CD4-positive, alpha-beta T cell treated with Interleukin-2 at 100 ng/mL for 4 hours (primary cell): Measurements from ENCODE around the gene CAMSAP1.
A peak's percentile ranks its signal among the peaks of the same experiment; 100 is the strongest.

Experiments used
- DNase-seq: peaks from one replicate; pipeline ENCODE4 v3.0.0-alpha.2; 2020; ENCODE audit warnings: low spot score

CAMSAP1 gene

DNA sequence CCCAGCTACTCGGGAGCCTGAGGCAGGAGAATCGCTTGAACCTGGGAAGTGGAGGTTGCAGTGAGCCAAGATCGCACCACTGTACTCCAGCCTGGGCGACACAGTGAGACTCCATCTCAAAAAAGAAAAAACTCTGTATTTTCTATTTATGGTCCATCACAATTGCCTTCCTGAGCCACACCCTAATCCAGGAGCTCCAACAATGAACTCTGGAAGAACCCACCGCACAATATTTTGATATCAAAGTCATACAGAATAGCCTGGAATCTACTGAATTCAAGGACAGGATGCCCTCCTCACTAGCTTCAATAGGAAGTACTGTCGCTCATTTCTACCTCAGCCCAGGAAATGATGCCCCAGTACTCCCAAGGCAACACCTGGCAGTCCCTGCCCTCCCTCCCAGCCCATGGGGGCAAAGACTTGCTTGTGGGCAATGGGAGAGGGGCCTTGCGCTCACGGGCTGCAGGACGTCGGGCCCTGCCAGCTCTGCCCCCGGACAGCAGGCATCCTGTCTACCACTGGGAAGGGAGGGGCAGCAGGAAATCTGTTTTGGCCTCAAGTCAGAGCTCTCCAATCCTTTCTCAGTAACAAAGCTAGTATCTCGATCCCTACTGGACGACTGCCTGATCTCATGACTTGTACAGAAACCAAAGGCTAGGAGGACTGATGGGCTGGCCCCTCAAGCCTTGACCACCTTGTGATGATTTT, 34.1 kb upstream of the CAMSAP1 start:
- DNase-seq = no peak

DNA sequence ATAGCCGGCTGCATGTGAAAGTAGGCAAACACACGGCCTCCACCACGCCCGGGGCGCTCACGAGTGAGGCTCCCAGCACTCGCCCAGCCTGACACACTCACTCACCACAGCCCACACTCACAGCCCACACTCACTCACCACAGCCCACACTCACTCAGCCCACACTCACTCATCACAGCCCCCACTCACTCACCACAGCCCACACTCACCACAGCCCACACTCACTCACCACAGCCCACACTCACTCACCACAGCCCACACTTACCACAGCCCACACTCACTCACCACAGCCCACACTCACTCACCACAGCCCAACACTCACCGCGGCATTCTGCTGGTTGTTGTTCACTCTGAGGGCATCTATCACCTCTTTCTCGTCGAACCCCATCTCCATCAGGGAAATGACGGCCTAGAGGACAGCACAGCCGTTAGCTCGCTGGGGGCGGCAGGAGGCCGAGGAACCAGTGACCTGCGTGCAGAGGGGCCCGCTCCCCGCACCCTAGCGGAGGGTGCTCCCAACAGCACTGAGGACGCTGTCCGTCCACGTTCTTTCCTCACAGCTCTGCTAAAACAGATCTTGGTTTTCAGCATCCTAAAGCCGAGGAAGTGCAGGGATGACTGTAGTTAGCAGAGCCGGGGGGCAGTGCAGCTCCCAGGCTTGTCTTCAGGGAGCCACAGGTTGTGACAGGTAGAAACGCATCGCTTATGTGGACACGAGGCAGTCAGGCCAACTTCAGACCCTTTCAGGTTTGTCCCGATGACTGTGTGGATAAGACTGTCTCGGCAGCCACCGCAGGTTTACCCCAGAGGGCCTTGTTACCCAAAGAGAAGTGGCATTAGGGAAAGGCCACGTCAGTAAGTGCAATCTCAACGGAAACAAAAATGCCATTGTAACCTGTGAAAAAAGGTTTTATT, 32.3 kb upstream of the CAMSAP1 start:
- peak; percentile 52 for DNase-seq

DNA sequence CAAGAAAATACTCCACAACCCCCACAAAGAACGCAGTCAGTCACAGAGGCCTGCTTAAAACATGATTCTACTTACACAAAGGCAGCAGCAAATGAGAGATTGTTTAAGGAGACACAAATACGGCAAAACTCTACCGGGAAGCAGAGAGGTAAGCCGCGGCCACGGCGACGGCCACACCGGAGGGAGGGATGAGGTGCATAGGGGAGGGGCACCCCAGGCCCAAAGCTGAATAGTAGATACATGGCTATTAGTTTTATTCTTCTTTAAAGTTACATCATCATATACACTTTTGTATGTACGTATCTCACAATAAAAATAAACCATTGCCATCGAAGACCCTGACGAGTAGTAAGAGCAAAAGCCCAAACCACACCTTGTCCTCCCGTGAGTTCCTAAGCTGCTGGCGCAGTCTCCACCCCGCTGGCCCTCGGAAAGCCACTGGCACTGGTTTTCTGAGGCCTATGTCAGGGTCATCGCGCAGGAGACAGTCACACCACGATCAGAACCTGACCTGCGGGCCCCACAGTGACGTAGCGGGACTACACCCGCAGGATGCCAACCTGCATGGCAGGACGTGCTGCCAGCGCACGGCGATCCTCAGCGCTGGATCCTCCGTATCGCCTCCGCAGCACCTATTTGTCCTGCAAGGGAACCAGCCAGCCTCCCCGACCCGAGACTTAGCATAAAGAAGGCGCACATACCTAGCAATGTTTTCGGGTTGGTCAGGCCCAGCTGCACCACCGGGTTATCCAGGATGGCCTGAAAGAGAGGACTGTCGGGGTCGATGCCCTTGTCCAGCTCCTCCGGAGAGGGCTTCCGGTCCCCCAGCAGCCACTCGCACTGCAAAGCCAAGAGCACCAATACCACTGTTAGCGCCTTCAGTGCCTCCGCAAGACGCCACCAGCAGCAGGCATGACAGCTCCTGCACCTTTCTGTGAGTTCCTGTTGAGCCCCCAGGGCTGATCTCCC, 30.5 kb upstream of the CAMSAP1 start:
- no peak for DNase-seq

DNA sequence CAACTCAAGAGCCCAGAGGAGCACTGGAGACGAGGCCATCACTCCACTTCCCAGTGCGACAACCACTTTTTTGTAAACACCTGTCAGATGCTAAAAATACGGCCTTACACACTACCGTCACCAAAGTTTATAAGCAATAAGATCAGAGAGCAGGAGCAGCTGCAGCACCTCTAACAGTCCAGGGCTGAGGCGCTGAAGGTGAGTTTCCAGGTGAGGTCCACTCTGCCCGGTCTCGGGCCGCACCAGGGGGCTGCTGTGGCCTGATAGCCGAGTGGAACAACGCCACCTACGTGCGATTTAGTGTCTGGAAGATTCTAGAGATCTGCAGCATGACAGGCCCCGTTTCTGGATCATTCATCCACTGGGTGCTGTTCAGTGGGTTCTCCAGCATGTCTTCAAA, 25.8 kb upstream of the CAMSAP1 start:
- no peak for DNase-seq

DNA sequence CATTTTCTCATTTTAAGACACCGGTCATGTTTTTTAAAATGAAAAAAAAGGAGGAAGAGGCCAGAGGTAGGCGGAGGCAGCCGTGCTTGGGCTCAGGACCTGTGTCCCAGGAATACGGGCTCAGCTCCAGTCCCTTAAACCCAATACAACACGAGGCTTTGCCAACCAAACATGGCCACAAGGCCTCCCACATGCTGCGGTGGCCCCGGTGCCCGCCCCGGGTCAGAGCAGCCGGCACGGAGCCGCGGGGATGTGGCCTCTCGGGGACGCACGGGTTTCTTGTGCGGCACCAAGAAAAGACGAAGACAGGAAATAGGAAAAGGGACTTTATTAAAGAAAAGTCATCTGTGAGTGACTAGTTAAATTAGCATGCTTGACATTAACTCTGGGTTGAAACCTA, 25.3 kb upstream of the CAMSAP1 start:
- DNase-seq = no peak

DNA sequence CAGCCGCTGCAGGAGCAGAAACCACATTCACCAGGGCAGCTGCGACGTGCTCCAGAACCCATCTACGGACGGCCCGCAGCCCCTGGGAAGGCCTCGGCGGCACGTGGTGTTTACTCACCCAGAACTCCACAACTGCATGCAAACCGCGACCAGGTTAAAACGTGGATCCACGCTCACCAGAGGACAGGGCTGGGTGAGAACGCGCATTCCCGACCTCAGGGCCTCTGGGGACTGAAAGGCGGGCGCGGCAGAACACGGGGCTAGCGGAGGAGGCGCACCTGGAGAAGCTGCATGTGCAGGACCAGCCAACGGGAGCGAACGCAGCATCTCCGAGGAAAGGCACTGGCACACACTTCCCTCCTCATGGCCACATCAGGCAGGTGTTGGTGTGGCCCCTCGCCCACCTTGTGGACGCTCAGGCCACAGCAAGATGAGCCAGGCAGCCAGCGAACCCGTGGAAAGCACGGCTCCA, 24.0 kb upstream of the CAMSAP1 start:
- DNase-seq = no peak

DNA sequence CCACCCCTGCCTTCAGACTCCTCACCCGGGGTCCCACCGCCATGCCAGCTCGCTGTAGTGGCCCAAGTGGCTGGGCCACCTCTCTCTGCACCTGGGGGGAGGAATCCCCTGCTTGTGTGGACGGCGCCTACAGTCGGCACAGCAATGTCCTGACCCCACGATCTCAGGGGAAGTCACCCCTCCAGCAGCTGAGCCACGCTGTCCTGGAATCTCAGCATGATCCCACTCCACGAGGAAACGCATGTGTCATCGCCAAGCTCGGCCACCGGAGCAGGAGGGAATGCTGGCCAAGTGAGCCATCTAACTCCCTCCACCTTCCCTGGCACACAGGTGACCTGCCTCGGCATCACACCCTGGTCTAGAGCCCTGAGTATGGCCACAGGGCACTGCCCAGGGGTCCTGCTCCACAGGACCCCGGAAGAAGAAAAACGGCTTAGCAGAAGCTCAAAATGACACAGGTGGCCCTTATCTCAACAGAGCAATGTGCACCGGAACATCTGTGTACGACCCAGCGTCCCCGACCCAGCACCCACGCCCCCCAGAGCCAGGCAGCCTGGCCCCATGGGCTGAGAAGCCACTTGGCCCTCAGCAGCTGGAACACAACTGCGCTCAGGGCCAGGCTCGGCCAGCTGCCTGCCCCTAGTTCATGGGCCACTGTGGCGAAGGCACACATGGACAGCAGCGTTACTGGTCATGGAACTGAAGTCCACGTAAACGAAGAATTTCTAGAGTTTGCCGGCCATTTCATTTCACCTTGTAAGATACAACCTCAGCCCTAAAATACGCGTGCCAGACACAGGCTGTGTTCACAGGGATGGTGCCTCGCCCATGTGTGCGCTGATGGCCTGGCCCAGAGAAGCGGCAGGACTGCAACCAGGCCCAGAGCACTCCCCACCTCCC, 23.4 kb upstream of the CAMSAP1 start:
- DNase-seq = no peak

DNA sequence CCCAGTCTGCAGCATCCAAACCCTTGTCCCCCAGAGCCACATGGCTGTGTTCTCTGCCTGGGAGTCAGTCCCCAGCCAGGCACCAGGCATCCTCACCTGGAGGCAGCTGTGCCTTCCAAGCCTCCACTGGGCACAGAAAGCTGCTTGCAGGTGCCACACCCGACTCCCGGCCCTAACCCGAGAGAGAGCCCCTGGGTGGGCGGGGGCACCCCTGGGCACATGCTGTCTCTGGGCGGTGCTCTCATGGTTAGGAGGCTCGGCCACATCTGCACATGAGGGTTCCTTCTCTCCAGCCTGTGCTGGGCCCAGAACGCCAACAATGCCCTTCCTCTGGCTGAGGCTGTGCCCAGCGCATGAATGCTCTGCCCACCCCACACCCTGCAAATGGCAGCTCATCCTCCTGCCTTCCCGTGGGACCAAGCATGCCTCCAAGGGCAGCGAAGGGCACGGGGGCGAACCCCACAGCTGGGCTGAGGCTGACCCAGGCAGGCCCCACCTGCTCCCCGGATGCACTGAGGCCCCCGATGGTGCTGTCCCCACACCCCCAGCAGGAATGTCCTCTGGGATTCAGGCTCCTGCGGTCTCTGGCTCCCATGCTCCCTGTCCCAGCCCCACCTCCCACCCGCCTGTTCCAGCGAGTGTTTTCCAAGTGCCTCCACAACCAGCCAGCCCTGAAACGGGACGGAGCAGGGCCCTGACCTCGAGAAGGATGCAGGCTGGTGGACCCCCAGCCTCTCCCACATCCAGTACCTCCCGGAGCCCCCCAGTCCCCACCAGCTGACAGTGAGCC, 22.5 kb upstream of the CAMSAP1 start:
- no peak for DNase-seq

DNA sequence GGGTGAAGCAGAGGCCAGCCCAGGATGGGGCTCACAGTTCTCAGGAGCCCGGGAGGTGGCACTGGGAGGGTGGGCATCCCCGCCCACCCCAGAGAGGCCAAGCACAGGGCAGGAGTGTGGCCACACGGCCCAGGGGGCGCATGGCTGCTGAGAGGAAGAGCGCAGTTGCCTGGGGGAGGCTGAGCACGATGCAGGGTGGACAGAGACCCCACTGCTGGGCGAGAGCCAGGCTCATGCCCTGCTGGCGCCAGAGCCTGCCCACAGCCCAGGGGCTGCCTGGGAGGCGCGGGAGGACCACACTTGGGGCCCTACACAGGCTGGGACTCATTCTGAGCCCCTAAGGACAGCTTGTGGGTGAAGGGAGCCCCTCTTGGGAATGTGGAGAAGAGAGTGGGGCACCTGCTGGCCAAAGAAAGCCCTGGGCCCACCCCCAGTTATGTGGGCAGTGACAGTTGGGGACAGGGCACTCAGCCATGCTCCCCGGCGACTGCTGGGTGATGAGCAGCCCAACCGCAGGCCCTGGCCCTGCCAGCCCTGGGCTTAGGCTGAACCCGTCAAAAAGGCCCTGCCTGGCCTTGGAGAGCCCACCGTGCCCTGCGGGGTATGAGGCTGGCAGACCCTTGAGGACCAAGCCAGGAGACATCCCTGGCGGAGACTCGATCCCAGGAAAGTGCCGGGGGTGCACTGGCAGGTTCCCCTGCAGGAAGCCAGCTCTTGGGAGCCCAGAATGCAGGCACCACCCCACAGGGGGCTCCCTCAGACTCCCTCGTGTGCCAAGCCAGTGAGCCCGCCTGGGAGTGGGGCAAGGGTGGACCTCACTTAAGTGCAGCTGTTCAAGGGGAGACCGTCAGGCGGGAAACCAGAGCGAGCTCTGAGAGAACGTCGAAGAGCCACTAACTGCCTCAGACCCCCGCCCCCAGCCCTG, 21.6 kb upstream of the CAMSAP1 start:
- no peak for DNase-seq

DNA sequence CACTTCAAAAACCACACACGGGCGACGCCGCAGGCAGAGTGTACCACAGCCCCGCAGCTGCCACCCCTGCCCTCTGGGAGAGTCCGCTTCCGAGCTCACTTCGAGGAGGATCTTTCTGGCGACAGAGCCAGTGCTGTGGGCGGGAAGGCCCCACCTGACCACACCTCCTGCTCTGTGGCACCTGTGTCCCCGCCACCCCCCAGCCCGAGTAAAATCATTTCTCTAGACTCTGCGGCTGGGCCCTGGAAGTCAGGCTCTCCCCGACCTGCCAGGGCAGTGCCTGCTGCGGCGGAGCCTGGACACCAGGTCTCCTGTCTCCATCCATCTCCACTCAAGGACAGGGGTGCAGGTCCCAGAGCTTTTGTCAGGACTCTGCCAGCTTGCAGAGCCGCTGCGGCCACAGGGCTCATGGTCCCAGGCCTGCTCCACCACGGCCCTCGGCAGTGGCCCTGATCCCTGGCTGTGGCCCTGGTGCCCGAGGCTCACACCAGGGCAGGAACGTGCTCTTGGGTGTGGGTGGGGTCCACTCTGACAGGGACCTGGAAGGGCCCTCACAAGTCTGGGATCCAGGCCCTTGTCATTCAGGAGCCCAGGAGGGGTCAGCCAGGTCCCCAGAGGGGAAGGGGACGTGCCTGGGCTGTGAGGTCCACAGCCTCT, 20.9 kb upstream of the CAMSAP1 start:
- no peak for DNase-seq

DNA sequence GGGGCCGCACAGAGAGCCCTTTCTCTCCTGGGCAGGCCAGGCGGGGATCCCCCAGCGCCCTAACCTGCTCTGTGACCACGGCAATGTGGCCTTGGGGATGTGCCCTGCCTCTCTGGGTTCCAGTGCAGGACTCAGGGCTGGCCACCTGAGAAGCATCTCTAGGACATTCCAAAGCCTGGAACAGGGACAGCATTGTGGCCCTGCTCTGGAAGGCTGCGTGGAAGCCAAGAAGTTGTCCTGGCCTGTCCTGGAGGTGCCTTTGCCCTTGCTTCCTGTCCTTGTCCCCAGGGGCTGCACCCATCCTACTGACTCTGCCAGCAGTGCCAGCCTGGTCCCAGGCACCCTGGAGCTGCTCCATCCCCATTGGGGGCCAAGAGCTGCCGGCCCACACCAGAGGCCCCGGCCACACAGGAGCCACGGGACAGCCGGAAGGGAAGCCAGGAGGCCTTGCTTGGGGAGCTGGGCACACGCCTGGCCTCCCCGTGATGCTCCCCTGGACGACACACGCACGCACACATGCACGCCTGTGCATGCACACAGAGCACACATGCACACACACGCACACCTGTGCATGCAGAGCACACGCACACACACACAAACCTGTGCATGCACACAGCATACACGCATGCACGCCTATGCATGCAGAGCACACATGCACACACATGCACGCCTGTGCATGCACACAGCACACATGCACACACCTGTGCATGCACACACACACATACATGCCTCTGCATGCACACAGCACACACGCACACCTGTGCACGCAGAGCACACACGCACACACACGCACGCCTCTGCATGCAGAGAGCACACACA, 20.1 kb upstream of the CAMSAP1 start:
- no peak for DNase-seq

DNA sequence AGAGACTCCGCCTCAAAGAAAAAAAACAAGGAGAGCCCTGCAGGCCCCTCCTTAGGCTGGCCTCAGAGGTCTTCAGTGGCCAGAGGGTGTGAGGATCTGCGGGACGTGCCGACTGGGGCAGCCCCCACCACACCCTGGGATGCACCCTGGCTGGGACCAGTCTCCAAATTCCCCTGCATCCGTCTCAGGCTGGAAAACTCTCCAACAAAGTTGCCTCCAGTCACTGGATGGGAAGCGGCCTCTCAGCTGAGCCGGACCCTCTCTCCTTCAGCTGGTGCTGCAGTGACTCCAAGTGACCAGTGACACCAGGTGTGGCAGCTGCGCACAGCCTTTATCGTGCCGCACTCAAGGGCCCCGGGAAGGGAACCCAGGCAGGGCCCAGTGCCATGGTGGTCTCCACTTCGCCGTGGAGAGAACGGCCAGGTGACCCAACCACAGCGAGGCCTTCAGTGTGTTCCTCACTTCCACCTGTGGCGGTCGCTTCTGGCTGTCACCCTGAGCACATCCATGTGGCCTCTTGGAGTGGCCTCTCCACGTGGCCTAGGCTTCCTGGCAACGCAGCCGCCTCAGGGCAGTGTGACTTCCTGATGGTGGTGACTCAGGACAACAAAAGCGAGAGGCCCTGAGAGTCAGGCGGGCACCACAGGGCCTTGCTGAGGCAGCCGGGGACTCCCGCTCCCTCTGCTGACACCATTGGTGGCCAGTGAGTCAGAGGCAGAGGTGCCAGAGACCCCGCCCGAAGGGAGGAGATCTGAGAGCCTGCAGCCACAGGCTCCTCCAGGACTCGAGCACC, 19.3 kb upstream of the CAMSAP1 start:
- DNase-seq = peak; percentile 43

DNA sequence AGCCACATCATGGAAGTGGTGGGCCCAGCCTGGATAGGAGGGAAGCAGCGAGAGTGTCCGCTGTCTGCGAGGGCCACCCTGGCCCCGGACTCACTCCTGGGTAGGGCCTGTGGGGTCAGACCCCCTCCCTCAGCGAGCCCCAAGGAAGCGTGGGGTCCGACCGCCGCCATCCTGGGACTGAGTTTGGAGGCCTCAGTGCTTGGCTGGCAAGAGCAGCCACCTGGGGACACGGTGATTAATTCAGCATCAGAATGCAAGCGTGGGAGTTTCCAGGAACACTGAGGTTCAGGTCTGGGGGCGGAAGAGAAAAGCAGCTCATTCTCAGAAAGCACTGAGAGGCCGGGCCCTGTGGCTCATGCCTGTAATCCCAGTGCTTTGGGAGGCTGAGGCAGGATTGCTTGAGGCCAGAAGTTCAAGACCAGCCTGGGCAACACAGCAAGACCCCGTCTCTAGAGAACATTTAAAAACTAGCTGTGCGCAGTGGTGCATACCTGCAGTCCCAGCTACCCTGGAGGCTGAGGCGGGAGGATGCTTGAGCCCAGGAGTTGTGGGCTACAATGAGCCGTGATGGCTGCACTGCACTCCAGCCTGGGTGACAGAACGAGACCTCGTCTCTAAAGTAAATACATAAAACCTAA, 18.3 kb upstream of the CAMSAP1 start:
- peak; percentile 31 for DNase-seq

DNA sequence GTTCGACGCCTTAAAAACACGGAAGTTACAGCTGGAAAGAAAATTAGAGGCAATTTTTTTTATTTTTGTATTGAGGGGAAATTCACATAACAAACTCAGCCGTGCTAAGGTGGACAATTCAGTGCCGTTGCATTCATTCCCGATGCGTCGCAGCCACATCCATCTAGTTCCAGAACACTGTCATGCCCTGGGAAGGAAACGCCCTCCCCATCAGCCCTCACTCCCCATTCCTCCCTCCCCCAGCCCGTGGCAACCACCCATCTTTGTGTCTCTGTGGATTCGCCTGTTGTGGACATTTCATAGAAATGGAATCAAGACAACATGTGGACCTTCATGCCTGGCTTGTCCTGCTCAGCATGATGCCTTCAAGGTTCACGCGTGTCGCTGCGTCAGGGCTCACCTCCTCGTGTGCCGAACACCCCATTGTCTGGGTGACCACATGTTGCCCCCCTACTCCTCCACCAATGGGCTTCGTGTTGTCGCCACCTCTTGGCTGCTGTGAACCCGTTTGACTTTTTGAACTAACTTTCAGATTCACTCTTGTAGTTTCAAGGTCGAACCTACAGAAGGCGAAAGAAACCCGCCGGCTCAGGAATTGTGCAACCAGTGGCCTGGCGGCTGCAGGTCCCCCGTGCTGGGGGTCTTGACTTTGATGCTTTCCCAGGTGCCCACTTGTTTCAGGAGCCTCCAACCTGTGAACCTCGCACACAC, 17.4 kb upstream of the CAMSAP1 start:
- no peak for DNase-seq

DNA sequence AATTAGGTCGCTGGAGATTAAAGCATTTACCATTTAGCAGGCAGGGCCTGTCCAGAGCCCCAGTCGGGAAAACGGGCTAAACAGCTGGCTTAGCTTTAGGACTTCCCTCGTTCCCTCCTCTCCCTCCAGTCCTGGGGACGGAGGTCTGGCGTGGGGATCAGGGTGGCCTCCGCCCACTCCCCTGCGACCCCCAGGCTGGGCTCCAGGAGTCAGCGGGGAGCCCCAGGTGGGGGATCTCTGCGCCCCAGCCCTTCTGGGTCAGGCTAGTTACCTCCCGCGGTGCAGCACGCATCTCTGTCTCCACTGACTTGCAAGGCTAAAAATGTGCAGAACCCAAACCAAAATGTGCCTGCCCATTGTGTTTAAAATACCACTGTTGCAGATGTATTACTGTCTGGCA, 16.2 kb upstream of the CAMSAP1 start:
- no peak for DNase-seq
